HG03025 (cell line): ENCODE data around the gene SNF8.
A peak's percentile ranks its signal among the peaks of the same experiment; 100 is the strongest.
"Not testable (repeated sequence)": the region's sequence is repeated elsewhere in the genome, so short reads cannot be mapped to it uniquely, and the experiment has no call there.

Source experiments
- ATAC-seq: cut with Tn5 transposase; IDR thresholded peaks from one replicate; pipeline ENCODE4 v1.9.1; 2021; ENCODE audit warnings: mild to moderate bottlenecking, moderate library complexity; ENCODE audit not compliant: unreplicated experiment, low FRiP score

Gene SNF8, protein sequence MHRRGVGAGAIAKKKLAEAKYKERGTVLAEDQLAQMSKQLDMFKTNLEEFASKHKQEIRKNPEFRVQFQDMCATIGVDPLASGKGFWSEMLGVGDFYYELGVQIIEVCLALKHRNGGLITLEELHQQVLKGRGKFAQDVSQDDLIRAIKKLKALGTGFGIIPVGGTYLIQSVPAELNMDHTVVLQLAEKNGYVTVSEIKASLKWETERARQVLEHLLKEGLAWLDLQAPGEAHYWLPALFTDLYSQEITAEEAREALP

DNA sequence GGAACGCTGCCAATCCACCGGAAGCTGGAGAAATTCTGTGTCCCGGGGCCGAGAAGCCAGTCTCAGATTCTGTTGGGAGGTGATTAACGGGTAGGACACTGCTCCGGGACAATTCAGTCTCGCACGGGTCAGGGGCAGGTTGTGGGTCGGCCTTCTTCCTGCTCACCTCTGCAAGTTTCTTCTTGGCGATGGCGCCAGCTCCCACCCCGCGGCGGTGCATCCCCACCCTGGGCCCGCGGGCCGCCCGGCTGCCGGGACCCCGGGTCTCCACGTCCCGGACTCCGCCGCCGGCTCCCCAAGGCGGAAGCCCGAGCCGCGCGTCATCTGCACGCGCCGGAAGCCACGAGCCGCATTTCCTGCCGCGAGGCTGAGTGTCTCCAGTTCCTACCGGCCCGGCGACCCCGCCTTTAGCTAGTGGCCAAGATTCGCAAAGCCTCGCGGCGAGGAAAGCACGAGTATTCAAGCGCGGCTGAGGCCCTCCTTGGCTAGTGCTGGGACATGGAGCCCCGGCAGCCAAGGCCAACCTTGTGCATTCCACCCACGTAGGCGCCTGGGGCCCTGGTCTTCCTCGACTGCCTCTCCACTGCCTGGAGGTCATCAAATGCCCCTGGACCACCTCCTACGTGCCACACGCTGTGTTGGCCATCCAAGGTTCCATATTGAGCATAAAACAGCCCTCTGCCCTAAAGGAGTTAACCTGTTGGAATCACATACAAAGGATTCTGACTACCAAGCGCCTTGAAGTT lies at the start of gene SNF8:
Gene SNF8, minus strand, starts transcription at position 328 of the 746 bp plus-strand sequence. Its CDS starts 108 bp downstream, at position 220.
- ATAC-seq = peak; percentile 45

DNA sequence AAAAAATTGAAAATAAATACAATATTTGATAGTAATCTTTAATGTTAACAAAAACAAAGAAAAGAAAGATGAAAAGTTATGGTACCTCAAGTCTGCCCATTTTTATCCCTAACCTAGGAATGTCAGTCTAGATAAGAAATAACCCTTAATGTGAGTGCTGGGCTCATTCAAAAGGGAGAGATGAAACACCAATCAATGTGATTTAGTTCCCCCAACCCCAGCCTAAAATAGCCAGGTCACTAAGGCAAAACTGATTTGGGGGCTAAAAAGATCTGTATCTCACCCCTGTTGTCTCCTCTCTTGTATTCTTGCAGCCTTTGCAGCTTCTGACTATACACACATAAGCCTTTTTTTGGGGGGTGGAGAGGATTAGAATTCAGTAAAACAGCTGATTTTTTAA lies 49.3 kb upstream of the SNF8 start:
- no peak for ATAC-seq

DNA sequence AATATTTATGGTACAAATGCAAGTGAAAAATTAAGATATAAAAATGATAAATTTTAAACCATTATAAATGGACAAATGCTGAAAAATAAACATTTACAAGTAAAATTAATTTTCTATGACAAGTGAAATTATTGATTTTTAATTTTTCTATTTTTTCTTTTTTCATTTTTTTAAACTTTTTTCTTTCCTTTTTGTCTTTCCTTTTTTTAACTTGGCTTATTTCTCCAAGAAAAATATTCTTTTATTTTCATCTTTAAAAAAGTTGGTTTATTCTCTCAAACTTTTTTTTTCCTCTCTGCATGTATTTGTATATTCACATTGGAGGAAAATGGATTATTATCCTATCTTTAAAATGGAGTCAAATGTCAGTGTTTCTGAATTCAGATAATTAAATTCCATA lies 48.7 kb upstream of the SNF8 start:
- no peak for ATAC-seq

DNA sequence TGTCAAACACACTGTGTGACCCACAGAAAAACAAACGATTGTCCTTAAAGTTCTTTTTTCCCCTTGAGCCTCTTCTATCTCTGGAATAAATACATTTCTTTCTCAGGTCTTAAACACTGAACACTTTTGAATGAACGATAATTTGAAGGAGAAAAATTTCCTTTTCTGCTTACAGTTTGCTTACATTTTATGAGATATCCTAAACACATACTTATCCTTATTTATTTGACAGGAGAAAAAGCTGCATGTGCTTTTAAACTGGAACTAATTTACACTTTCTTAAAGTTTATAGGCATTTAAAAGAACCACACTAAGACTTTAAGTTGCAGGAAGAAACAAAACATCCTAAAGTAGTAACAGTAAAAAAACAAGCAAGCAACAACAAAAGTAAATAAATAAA lies 47.8 kb upstream of the SNF8 start:
- ATAC-seq = no peak

DNA sequence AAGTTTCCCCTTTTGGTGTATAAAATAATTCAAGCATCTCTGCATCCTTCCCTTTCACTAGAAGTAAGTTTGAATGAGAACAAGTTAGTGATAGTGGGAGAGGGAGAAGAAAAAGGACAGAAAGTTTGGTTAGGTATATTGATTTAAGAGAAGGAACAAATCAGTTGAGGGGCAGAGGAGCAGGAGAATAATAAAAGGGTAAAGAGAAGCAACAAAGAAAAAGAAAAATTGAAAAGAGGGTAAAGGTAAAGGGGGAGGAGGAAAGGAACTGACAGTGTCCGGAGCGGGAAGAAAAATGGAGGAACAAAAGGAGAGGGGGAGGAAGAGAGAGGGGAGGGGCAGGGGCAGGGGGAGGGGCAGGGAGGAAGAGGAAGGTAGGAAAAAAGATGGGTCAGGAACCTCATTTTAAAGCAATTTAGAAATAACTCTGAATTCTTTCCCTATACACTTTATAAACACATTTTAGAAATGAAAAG lies 46.3 kb upstream of the SNF8 start:
- ATAC-seq = no peak

DNA sequence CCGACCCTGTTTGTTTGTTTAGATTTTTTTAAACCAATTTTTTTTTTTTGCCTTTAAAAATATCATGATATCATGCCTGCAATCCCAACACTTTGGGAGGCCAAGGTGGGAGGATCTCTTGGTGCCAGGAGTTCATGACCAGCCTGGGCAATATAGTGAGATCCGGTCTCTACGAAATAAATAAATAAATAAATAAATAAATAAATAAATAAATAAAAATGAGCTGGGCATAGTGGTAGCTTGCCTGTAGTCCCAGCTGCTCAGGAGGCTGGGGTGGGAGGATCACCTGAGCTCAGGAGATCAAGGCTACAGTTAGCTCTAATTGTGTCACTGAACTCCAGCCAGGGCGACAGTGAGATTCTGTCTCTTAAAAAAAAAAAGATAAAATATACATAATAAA lies 44.5 kb upstream of the SNF8 start:
- no peak for ATAC-seq

DNA sequence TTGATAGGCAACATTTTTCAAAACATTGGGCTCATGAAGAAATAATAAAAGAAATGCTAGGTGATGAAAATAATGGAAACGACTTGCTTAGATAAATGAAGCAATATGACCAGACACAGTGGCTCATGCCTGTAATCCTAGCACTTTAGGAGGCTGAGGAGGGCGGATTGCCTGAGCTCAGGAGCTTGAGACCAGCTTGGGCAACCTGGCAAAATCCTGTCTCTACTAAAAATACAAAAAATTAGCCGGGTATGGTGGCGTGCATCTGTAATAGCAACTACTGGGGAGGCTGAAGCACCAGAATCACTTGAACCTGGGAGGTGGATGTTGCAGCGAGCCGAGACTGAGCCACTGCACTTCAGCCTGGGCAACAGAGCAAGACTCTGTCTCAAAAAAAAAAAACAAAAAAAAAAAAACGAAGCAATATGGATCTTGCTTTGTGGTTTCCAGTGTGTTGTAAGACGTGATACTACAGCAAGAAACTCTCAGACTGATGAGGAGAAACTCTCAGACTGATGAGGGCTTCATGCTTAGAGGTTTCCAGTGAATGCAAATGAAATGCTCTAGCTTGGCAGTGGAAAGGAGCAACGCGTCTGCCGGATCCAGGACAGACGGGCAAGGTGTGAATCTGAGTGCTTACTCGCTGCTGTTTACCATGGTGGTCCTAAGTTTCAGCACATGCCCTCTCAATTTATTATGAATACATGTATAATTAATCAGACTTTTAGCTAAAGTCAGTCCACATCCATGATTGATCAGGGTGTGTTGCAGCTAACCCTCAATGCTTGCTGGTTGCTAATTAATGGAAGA lies 41.0 kb upstream of the SNF8 start:
- ATAC-seq = no peak

DNA sequence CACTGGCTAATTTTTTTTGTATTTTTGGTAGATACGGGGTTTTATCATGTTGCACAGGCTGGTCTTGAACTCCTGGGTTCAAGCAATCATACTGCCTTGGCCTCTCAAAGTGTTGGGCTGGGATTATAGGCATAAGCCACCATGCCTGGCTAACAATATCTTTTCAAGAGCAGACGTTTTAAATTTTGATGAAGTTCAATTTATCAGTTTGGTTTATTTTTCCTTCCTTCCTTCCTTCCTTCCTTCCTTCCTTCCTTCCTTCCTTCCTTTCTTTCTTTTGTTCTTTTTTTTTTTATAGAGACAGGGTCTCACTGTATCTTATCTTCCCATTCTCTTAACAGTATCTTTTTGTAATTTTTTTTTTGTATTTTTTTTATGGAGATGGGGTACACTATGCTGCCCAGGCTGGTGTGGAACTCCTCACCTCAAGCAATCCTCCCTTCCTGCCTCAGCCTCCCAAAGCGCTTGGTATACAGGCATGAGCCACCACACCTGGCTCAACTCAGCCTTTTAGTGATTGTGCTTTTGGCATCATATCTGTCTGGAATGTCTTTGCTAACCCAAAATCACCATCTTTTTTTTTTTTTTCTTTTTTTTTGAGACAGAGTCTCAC lies 37.4 kb upstream of the SNF8 start:
- ATAC-seq = no peak

DNA sequence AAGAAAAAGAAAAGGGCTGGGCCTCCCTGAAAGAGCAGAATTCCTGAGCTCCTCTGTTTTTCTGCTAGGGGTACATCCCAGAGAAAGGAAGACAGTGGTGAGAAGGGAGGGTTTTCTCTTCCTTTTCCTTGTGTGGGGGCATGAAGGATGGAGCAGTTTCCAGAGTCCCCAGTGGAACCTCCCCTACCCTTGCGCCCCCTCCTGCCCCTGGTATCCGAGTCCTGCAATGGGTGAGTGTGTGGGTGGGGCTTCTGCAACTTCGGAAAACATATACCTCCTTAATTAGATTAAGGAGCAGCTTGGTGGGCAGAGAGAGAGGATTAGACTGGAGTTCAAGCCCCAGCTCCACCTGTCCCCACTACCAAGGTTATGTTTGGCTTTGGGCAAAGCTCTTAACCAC lies 29.2 kb upstream of the SNF8 start:
- no peak for ATAC-seq

DNA sequence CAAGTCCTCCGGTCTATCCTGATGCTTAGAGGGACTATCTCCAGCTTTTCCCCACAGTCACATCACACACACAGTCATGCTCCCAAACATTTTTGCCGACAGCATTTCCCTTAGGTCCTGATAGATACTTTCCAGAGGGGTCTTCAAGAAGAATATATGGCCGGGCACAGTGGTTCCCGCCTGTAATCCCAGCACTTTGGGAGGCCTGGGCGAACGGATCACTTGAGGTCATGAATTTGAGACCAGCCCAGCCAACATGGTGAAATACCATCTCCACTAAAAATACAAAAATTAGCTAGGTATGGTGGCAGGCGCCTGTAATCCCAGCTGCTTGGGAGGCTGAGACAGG lies 28.1 kb upstream of the SNF8 start:
- ATAC-seq = no peak

DNA sequence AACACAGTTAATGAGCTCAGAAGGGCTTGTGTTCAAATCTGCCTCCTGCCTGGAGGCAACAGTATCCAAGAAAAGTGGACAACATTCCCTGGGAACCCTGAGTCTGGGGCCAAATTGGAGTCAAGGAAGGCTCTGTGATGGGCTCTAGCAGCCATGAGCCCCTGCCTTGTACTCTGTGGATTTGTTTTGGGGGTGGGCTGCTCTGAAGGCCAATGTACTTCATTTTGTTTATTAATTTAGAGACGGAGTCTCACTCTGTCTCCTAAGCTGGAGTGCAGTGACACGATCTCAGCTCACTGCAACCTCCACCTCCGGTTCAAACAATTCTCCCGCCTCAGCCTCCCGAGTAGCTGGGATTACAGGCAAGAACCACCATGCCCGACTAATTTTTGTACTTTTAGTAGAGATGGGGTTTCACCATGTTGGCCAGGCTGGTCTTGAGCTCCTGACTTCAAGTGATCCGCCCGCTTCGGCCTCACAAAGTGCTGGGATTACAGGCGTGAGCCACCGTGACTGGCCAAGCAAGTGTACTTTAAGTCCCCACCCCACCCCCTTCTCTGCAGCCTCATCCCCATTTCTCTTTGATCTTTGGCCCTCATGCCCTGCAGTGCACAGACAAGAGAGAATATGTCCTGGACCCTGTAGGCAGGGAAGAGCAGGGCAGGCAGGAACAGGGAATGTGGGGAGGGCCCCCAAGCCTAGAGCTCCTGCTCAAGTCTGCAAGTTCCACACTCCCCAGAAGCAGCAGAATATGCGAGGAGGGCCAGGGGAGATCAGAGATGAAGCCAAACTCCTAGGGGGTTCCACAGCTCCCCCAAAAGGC lies 26.4 kb upstream of the SNF8 start:
- ATAC-seq = no peak

DNA sequence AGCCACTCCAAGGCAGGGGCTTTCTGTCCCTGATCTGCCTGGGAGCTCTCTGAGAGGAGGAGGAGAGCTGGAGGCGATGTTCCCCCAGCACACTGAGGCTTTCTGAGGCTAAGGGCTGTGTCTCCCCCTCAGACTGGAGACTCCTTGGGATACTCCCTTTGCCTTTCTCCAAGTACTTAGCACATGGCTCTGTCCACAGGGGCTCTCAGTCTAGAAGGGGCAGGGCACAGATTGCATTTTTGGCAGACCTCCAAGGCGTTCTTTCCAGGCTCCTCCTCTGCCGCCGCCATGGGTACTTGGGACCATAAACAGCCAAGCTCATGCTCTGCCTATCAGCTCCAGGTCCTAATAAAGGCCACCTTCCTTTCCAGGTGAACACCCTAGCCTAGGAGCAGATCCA lies 25.6 kb upstream of the SNF8 start:
- ATAC-seq = no peak

DNA sequence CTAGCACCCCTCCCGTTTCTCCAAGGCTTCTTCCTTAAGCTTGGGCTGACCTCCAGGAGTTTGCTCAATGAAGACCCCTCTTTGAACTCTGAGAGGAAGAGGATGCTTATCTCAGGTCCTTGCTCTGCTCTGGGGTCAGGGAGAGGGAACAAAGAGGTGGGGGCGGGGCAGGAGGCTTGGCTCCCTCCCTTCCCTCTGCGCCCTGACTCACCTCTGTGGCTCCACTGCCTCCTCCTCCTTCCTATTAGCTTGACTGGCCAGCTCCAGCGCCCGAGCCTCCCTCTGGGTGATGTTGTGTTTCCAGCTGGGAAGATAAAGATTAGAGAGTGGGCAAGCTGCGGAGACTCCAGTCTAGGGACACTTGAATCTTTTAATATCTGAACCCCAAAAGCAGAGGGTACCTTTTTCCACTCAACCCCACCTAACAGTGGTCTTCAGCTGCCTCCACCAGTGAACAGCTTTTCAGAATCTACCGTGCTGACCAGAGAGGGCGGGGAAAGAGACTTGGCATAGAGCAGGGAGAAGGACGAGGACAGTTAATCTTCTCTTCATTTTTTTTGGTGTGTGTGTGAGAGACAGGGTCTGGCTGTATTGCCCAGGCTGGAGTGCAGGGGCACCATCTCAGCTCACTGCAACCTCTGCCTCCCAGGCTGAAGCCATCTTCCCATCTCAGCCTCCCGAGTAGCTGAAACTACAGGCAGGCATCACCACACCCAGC lies 17.0 kb upstream of the SNF8 start:
- no peak for ATAC-seq

DNA sequence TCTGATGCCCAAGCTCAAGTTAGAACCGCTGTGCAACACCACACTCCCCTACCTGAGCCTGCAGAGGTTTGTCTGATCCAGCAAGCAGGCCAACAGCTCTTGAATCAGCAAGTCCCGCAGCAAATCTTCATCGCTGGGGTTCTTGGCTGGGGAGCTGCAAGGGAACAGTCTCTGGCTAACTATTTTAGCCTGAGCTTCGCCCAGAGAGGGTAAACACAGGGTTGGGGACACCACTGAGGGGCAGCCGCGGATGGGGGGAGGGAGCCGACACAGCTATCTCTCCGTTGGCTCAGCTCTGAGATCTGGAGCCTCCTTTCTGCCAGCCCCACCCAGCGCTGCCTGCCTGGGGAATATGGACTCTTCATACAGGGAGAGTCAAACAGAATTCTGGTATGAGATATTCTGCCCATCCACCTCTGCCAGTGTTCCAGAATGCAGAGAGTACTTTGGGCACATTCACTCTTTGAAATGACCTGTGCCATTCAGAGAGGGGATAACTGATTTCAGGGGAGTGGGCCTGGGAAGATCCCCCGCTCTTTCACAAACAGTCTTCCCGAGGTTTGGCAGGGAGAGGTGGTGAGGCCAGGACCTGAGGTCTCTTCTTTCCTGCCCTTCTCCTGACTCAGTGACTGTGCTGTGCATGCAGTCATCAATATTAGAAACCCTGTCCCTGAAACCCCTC lies 16.3 kb upstream of the SNF8 start:
- ATAC-seq = no peak

DNA sequence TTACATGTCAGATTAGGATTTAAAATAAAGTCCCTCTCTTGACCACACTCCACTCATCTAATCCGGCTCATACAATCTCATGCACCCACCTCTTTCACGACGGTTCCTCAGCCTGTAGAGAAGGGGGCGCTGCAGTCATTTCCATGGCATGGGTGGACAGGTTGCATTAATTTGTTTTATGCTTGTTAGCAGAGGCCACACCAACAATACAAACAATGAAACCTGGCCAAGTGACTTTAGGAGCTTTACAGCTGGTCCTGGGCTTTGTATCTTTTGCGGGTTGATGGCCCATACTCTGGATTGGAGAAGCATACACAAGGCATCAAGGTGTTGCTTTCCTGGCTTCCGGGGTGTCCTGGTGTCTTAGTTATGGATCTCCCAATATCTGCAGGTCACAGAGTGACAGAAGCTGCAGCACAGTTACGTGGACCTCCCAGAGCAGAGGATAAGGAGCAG lies 9.7 kb upstream of the SNF8 start:
- ATAC-seq = no peak

DNA sequence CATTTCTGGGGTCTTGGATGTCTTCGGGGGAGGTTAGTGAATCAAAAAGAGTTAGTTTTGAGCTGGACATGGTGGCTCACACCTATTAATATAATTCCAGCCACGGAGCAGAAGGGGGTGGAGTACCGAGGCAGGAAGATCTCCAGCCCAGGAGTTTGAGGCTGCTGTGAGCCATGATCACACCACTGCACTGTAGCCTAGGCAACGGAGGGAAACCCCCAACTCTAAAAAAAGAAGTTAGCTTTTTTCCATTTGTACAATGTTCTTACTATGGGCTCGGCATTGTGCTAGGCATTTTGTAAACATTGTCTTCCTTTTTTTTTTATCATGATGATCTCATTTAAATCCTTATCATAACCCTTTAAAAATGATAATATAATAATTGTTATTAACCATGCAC lies 8.3 kb upstream of the SNF8 start:
- no peak for ATAC-seq

DNA sequence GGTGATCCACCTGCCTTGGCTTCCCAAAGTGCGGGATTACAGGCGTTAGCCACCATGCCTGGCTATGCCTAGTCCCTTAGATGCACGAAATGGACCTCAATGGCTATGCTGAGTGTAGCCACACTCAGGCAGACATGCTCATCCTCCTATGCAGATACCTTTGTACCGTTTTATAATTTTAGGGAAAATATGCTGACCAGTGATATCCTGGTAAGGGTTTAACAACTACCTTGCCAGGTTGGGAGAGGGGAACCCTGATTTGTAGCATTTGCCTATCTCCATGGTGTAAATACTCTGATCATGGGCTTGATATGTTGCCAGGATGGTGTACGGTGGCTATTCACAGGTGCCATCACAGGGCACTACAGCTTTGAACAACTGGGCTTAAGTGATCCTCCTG lies 6.9 kb upstream of the SNF8 start:
- no peak for ATAC-seq

DNA sequence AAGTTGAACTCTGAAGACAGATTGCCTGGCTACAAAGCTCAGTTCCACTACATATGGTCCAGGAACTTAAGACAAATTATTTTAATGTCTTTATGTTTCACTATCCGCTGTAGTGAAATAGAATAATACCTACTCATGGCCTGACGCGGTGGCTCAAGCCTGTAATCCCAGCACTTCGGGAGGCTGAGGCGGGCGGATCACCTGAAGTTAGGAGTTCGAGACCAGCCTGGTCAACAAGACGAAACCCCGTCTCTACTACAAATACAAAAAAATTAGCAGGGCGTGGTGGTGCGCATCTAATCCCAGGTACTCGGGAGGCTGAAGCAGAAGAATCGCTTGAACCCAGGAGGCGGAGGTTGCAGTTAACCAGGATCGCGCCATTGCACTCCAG lies 614 bp upstream of the SNF8 start:
- not testable (repeated sequence) for ATAC-seq

DNA sequence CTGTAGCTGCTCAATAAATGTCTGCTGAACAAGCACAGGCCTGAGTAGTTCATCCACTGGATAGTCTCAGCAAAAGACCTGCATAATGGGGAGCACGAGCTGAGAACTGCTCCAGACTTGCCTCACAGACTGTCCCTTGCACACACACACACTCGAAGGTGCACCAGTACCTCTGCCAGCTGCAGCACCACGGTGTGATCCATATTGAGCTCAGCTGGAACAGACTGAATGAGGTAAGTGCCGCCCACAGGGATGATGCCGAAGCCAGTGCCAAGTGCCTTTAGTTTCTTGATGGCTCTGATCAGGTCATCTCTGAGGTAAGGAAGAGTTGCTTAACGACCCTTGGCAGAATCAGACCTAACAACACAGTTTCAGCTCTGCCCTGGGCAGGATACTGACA lies 11.6 kb downstream of the SNF8 start:
- no peak for ATAC-seq
